ENCODE measurements around the gene CACNB4. TPM values are rescaled to one million over a fixed set of nuclear protein-coding genes. Genes with fewer than 3 reads are reported as not detected.

CACNB4 gene
- total RNA-seq, 3 donors from 2014 or later = 1.6 to 17.7 (median 11.5) TPM

DNA sequence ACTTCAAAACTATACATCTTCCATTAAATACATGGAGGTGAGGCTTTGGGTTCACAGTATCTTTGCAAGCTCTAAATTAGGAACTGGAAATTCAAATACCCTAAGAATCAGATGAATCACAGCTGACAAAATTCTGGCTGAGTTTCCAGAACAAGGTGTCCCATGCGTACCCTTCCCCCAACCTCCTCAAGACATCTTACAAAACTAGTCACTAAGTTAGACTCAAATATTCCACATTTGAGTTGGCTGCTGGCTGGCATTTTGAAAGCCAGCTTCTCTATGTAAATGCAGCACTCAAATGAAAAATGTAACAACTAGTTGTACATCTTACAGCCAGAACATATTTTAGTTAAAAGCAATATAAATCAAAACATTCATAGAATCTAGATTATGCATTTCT is 139.6 kb downstream of the CACNB4 start:
- Histone ChIP-seq H3K36me3 (no peaks in the 10 kb centered on the region), H3K27ac (no peak overlapping the region), H3K4me3 (no peak overlapping the region), H3K4me1 (no peaks in the 10 kb centered on the region), H3K27me3 (no peaks in the 10 kb centered on the region), H3K9me3 (no peaks in the 10 kb centered on the region)
- DNase-seq (ENCODE audit: low spot score in 2 of 2) = no peak
- TF ChIP-seq POLR2A (IDR thresholded peaks at IDR 0.05) (no peak), POLR2AphosphoS5 (IDR thresholded peaks at IDR 0.05) (no peak)
- TF ChIP-seq, protein P1, sequence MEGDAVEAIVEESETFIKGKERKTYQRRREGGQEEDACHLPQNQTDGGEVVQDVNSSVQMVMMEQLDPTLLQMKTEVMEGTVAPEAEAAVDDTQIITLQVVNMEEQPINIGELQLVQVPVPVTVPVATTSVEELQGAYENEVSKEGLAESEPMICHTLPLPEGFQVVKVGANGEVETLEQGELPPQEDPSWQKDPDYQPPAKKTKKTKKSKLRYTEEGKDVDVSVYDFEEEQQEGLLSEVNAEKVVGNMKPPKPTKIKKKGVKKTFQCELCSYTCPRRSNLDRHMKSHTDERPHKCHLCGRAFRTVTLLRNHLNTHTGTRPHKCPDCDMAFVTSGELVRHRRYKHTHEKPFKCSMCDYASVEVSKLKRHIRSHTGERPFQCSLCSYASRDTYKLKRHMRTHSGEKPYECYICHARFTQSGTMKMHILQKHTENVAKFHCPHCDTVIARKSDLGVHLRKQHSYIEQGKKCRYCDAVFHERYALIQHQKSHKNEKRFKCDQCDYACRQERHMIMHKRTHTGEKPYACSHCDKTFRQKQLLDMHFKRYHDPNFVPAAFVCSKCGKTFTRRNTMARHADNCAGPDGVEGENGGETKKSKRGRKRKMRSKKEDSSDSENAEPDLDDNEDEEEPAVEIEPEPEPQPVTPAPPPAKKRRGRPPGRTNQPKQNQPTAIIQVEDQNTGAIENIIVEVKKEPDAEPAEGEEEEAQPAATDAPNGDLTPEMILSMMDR (IDR thresholded peaks at IDR 0.05) = no peak
- intact Hi-C loops (cut with DNase I; ENCODE audit: low total_unique reads) = no loop called here

DNA sequence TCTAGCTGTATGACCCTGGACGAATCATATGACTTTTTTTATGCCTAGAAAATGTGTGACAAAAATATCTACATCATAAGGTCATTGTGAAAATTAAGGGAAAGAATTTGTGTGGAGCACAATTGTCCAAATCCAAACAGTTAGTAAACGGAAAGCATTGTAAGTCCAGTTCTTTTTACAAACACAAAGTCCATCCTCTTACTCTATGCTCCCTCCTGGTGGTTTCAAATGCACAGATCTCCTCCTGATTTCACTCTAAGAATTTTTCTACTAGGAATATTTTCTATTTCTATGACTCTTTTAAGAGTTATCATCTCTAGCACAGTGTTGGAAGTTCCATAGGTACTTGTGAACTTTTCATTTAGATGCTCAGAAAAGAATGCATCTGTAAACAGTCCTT is 145.4 kb downstream of the CACNB4 start:
- no peaks in the 10 kb centered on the region for H3K9me3 ChIP-seq
- intact Hi-C loops (cut with DNase I; ENCODE audit: low total_unique reads) = no loop called here
- H3K27ac ChIP-seq = no peak overlapping the region
- no peak overlapping the region for H3K4me3 ChIP-seq
- no peaks in the 10 kb centered on the region for H3K4me1 ChIP-seq
- no peaks in the 10 kb centered on the region for H3K27me3 ChIP-seq
- no peak for TF ChIP-seq POLR2AphosphoS5 (IDR thresholded peaks at IDR 0.05)
- no peak for TF ChIP-seq POLR2A (IDR thresholded peaks at IDR 0.05)
- TF ChIP-seq, protein P1 (IDR thresholded peaks at IDR 0.05) = no peak
- no peaks in the 10 kb centered on the region for H3K36me3 ChIP-seq
- DNase-seq (ENCODE audit: low spot score in 2 of 2) = no peak

DNA sequence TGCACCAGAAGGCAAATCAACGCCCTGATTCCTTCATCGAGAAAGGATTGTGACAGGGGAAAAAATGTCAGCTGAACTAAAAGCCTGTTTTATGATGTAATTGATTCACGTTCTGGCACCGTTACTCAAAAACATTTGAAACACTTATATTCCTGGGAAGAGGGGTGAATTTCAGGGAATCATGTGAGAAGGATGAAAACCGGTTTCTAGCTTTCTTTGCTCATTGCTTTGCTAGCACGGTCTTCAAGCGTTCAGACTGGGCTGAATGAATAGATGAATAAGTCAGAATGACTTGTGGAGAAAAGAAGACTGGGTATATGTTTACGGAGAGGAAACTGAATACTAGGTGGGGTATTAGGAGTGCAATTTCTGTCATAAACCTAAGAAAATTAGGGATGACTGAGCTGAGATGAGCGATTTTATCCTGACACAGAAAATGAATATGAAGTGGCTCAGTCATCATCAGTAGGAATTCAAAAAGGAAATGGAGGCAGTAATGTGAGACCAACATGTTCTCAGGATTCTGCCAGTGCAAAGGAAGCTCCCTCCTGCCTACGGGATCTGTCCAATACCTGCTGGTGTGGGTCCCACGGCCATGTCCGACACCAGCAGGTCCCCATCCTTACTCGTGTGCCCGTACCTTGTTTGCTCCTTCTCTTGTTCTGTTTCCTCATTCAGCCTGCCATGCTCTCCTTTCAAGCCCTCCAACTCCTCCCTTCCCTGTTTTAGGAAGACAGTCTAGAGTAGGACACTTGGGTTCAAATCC is 146.0 kb downstream of the CACNB4 start:
- TF ChIP-seq, protein P1 (IDR thresholded peaks at IDR 0.05) = no peak
- TF ChIP-seq POLR2AphosphoS5 (IDR thresholded peaks at IDR 0.05) (no peak), POLR2A (IDR thresholded peaks at IDR 0.05) (no peak)
- H3K36me3 ChIP-seq = no peaks in the 10 kb centered on the region
- DNase-seq (ENCODE audit: low spot score in 2 of 2) = no peak
- no peaks in the 10 kb centered on the region for H3K9me3 ChIP-seq
- intact Hi-C loops (cut with DNase I; ENCODE audit: low total_unique reads) = no loop called here
- H3K27ac ChIP-seq = no peak overlapping the region
- no peaks in the 10 kb centered on the region for H3K4me1 ChIP-seq
- H3K27me3 ChIP-seq = no peaks in the 10 kb centered on the region
- no peak overlapping the region for H3K4me3 ChIP-seq

DNA sequence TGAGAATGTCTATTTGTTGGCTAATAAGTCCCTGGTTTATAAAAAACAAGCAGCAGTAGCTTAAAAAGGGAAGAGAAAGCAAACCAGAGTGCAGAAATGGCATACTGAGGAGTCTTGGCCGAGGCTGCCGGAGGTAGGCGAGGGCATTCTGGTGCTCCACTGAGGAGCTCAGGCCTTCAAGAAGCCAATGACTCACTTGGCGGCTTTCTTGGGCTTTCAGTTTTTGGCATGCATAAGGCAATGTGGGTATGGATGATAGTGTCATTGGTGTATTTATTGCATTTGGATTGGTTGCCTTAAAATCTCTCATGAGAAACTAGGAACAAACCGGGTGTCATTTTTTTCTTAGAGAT is 151.1 kb downstream of the CACNB4 start:
- Histone ChIP-seq H3K4me1 (no peaks in the 10 kb centered on the region), H3K27me3 (no peaks in the 10 kb centered on the region), H3K9me3 (no peaks in the 10 kb centered on the region), H3K27ac (peak overlapping the region in 1 of 2 donors; percentile 29), H3K4me3 (peak overlapping the region; percentile 27 to 51 (median 39)), H3K36me3 (no peaks in the 10 kb centered on the region)
- TF ChIP-seq, protein P1 (IDR thresholded peaks at IDR 0.05) = no peak
- TF ChIP-seq POLR2A (IDR thresholded peaks at IDR 0.05) (no peak), POLR2AphosphoS5 (IDR thresholded peaks at IDR 0.05) (no peak)
- intact Hi-C loops (cut with DNase I; ENCODE audit: low total_unique reads) = no loop called here
- DNase-seq (ENCODE audit: low spot score in 2 of 2) = peak in 1 of 2 donors; percentile 24

DNA sequence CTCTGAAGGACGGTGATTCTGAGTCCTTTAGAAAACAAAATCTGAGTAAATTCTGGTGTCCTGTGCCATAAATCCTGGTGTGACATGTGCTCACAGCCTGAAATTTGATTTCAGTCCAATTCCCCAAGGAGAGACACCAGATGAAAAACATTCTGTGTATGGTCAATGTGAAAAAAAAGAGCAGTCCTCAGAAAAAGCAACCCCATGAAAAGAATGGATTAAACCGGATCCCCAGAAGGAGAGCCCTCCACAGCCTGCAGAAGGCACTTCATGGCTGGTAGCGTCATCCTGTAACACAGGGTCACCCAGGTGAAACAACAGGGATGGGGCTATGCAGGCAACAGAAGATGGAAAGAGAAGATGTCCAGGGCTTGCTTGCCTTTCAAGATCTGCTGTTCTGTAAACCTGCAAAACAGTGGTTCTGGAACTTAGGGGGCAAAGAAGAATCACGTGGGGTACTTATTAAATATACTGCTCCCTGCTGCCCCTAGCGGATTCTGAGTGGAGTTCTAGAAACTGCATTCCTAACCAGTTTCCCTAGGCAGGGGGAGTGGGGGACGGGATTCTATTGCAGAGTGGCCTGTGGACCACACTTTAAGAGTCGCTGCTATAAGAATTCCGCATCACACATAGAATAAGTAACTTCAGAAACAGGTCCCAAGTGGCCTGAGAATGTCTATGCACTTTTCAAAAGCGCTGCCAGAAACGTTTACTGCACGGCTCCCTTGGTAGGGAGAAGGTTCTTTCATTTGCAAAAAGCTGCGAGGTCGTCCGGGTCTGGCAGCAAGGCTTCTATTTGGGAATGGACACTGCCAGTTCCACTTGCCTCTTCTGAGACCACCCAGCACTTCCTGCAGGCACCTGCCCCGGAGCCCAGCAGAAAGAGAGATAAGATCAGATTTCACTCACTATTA is 151.7 kb downstream of the CACNB4 start:
- H3K4me1 ChIP-seq = no peaks in the 10 kb centered on the region
- peak overlapping the region; percentile 27 to 51 (median 39) for H3K4me3 ChIP-seq
- H3K27me3 ChIP-seq = no peaks in the 10 kb centered on the region
- intact Hi-C loops (cut with DNase I; ENCODE audit: low total_unique reads) = no loop called here
- no peaks in the 10 kb centered on the region for H3K36me3 ChIP-seq
- no peak for DNase-seq (ENCODE audit: low spot score in 2 of 2)
- TF ChIP-seq, protein P1 (IDR thresholded peaks at IDR 0.05) = peak in 2 of 3 donors; percentile 31 to 42
- no peak for TF ChIP-seq POLR2A (IDR thresholded peaks at IDR 0.05)
- H3K27ac ChIP-seq = peak overlapping the region in 1 of 2 donors; percentile 29
- H3K9me3 ChIP-seq = no peaks in the 10 kb centered on the region

Measured in breast epithelium (tissue), 4 donors.